B cell (primary cell): Measurements from ENCODE around the gene MOGAT3.

Experiments
- CTCF ChIP-seq: fragments of 200-600 bp; IDR thresholded peaks from one replicate; pipeline ENCODE4 v1.8.0; 2022; ENCODE audit warnings: antibody characterized with exemption, mild to moderate bottlenecking
- EZH2 ChIP-seq: IDR thresholded peaks from 2 replicates; pipeline ENCODE4 v1.6.1; 2012; ENCODE audit warnings: borderline replicate concordance, low read depth, mild to moderate bottlenecking, moderate library complexity, low read length; ENCODE audit not compliant: insufficient read depth, poor library complexity, severe bottlenecking

DNA sequence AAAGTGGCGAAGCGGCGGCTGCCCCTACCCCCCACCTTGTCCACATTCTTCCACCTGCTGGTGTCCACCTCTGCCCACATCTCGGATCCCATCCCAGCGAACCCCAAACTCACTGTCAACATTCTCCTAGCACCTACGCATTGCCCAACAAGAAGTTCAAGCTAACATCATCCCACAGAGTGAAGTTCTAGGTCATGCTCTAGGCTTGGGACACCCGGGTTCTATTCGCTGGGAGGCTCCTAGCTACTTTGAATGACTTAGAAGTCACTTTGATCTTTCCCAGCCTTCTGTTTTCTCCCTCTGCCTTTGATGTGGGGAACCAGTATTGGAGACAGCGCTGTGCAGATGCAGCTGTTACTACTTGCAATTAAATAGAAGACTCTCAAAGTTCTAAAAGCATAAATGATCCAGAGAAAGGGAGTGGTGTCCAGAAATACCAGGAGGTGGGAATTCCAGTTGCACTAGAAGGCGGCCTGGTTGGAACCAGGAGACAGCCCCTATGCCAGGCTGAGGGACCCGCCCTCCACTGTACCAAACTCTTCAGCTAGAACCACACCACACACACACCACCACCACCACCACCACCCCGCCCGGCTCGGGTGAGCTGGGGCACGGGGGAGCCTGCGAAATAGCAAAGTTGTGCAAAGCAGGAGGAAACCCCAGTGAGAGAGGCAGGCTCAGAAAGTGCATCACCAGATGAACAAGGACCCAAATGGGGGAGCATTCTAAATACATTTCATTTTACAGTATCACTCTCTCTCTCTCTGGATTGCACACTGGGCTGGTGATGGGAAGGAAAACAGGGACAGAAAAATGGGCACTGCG lies 30.0 kb downstream of the MOGAT3 start:
- TF ChIP-seq CTCF (no peak), EZH2 (no peak)
